NB4 (cell line): ENCODE results near the gene KIF18B.

Source experiments
- MYC ChIP-seq: IDR thresholded peaks from 2 replicates; pipeline ENCODE4 v1.6.1; 2011; ENCODE audit warnings: low read depth, low read length
- POLR2A ChIP-seq: IDR thresholded peaks from 2 replicates; pipeline ENCODE4 v1.6.1; 2011; ENCODE audit warnings: mild to moderate bottlenecking; ENCODE audit not compliant: insufficient read length; ENCODE audit errors: extremely low read depth
- TF ChIP-seq, protein P1 (sequence below): IDR thresholded peaks from one replicate; pipeline ENCODE4 v1.5.1; 2012; ENCODE audit warnings: low read depth, low read length
- TF ChIP-seq, protein P2 (sequence below): IDR thresholded peaks from 2 replicates; pipeline ENCODE4 v1.6.1; 2011; ENCODE audit warnings: low read depth, low read length

DNA sequence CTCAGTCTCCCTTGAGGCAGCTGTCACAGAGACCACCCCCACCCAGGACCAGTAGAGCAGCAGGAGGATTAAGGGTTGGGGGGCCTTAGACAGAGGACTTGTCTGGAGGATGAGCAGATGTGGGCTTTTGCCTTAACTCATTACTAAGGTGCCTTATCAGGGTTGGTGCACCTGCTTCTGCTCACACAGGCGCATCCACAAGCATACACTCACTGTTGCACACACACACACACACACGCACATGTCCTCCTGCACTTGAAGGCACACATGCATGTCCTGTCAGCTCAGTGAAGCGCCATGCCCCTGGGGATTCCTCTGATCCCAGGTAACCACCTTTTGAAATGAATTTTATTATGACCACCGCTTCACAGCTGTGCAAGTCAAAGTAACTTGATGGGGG, 33.4 kb downstream of the KIF18B start:
- TF ChIP-seq, protein P1, sequence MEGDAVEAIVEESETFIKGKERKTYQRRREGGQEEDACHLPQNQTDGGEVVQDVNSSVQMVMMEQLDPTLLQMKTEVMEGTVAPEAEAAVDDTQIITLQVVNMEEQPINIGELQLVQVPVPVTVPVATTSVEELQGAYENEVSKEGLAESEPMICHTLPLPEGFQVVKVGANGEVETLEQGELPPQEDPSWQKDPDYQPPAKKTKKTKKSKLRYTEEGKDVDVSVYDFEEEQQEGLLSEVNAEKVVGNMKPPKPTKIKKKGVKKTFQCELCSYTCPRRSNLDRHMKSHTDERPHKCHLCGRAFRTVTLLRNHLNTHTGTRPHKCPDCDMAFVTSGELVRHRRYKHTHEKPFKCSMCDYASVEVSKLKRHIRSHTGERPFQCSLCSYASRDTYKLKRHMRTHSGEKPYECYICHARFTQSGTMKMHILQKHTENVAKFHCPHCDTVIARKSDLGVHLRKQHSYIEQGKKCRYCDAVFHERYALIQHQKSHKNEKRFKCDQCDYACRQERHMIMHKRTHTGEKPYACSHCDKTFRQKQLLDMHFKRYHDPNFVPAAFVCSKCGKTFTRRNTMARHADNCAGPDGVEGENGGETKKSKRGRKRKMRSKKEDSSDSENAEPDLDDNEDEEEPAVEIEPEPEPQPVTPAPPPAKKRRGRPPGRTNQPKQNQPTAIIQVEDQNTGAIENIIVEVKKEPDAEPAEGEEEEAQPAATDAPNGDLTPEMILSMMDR: no peak
- TF ChIP-seq, protein P2, sequence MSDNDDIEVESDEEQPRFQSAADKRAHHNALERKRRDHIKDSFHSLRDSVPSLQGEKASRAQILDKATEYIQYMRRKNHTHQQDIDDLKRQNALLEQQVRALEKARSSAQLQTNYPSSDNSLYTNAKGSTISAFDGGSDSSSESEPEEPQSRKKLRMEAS: no peak
- no peak for TF ChIP-seq POLR2A
- TF ChIP-seq MYC: no peak
